HepG2 (cell line): ENCODE results near the gene IWS1.

Source experiments
- SIN3A ChIP-seq: IDR thresholded peaks from 2 replicates; pipeline ENCODE4 v1.6.1; 2011; ENCODE audit warnings: low read depth, mild to moderate bottlenecking, control low read depth, low read length, borderline replicate concordance
- TF ChIP-seq, protein P1 (sequence below): sonication (generic); formaldehyde crosslinking; IDR thresholded peaks from 2 replicates; pipeline ENCODE4 v1.5.0; 2020; ENCODE audit warnings: mild to moderate bottlenecking, missing genetic modification reagents
- TF ChIP-seq, protein P2 (sequence below): sonication (generic); formaldehyde crosslinking; IDR thresholded peaks from 2 replicates; pipeline ENCODE4 v1.5.1; 2020; ENCODE audit warnings: missing genetic modification reagents, mild to moderate bottlenecking, borderline replicate concordance
- TF ChIP-seq, protein P3 (sequence below): sonication (generic); formaldehyde crosslinking; IDR thresholded peaks from 2 replicates; pipeline ENCODE4 v1.5.0; 2020; ENCODE audit warnings: mild to moderate bottlenecking, missing genetic modification reagents, moderate library complexity

DNA sequence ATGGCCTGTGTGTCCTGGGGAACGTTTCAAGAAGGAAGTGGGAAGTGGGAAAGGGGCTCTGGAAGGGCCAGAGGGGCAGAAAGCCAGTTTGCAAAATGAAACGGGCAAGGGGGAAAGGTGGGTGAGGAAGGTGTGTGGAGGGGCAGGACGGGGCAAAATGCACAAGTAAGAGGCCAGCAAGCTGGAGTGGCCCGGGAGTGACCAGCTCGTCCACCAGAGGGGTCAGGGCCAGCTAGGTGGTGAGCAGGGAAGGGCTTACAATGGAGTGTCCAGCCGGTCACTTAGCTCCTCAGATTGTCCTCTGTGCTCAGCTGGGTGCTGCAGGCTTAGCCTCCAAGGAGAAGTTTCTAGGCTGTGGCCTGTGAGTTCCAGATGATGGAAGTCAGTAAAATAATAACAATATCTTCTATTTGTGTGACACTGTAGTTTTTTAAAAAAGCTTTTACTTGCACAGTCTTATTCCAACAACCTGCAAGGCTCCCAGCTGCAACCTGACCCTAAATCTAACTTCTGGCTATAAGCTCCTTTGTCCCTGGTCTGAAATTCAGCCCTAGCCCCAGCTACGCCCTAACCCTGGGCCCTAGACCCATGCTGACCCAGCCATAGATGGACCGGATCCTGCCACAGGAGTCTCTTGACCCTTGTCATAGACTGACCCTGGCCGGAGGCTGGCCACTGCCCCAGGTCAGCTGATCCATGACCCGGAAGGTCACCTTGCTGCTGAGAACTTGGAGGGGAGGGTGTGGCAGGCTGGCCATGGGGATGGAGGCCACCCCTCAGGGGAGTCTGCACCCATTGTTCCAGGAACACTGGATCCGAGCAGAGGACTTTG, 38.4 kb upstream of the IWS1 start:
- TF ChIP-seq, protein P1, sequence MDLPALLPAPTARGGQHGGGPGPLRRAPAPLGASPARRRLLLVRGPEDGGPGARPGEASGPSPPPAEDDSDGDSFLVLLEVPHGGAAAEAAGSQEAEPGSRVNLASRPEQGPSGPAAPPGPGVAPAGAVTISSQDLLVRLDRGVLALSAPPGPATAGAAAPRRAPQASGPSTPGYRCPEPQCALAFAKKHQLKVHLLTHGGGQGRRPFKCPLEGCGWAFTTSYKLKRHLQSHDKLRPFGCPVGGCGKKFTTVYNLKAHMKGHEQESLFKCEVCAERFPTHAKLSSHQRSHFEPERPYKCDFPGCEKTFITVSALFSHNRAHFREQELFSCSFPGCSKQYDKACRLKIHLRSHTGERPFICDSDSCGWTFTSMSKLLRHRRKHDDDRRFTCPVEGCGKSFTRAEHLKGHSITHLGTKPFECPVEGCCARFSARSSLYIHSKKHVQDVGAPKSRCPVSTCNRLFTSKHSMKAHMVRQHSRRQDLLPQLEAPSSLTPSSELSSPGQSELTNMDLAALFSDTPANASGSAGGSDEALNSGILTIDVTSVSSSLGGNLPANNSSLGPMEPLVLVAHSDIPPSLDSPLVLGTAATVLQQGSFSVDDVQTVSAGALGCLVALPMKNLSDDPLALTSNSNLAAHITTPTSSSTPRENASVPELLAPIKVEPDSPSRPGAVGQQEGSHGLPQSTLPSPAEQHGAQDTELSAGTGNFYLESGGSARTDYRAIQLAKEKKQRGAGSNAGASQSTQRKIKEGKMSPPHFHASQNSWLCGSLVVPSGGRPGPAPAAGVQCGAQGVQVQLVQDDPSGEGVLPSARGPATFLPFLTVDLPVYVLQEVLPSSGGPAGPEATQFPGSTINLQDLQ (CRISPR knock-in tag): no peak
- TF ChIP-seq, protein P2, sequence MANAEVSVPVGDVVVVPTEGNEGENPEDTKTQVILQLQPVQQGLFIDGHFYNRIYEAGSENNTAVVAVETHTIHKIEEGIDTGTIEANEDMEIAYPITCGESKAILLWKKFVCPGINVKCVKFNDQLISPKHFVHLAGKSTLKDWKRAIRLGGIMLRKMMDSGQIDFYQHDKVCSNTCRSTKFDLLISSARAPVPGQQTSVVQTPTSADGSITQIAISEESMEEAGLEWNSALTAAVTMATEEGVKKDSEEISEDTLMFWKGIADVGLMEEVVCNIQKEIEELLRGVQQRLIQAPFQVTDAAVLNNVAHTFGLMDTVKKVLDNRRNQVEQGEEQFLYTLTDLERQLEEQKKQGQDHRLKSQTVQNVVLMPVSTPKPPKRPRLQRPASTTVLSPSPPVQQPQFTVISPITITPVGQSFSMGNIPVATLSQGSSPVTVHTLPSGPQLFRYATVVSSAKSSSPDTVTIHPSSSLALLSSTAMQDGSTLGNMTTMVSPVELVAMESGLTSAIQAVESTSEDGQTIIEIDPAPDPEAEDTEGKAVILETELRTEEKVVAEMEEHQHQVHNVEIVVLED (CRISPR knock-in tag): no peak
- TF ChIP-seq, protein P3, sequence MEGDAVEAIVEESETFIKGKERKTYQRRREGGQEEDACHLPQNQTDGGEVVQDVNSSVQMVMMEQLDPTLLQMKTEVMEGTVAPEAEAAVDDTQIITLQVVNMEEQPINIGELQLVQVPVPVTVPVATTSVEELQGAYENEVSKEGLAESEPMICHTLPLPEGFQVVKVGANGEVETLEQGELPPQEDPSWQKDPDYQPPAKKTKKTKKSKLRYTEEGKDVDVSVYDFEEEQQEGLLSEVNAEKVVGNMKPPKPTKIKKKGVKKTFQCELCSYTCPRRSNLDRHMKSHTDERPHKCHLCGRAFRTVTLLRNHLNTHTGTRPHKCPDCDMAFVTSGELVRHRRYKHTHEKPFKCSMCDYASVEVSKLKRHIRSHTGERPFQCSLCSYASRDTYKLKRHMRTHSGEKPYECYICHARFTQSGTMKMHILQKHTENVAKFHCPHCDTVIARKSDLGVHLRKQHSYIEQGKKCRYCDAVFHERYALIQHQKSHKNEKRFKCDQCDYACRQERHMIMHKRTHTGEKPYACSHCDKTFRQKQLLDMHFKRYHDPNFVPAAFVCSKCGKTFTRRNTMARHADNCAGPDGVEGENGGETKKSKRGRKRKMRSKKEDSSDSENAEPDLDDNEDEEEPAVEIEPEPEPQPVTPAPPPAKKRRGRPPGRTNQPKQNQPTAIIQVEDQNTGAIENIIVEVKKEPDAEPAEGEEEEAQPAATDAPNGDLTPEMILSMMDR: no peak
- TF ChIP-seq SIN3A: no peak
